ENCODE measurements around the gene SCFD2. TPM values are rescaled to one million over a fixed set of nuclear protein-coding genes. Genes with fewer than 3 reads are reported as not detected.

SCFD2 gene
- total RNA-seq, 1 experiment from 2014 or later = 8.4 TPM

DNA sequence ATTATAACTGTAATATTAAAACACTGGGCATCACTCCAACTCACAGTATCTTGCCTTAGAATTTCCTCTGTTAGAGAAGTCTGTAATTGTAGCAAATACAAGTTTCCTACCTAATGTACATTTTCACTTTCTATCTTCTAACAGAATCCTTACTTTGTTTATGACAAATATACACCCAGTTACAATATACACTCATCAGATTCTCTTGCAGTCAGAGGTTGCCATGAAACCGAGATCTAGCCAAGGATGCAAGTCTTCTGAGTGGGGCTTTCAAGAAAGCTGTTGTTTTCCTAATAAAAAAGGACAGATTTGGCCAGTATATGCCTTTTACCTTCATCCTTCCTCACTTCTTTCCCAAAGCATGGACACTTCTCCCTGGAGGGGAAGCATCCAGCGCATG, 228.9 kb downstream of the SCFD2 start:
- Histone ChIP-seq H3K27ac (ENCODE audit: low read depth, low read length, poor library complexity, severe bottlenecking) (no peak overlapping the region), H3K4me1 (ENCODE audit: insufficient read depth, low read length, poor library complexity, severe bottlenecking) (no peaks in the 10 kb centered on the region), H3K27me3 (replicated peaks; ENCODE audit: insufficient read depth, low read depth, low read length, poor library complexity) (no peaks in the 10 kb centered on the region), H3K9me3 (ENCODE audit: low read depth, low read length, poor library complexity, severe bottlenecking) (no peaks in the 10 kb centered on the region), H3K4me3 (ENCODE audit: low read depth, low read length, poor library complexity, severe bottlenecking) (no peak overlapping the region), H3K36me3 (ENCODE audit: insufficient read depth, low read length, poor library complexity, severe bottlenecking) (no peaks in the 10 kb centered on the region)
- intact Hi-C loops (cut with micrococcal nuclease; ENCODE audit: unreplicated experiment) = no loop called here
- DNase-seq (ENCODE audit: low spot score) = no peak
- ChIA-PET CTCF (no interaction called here), POLR2A (ENCODE audit: low non-redundant PET) (no interaction called here)
- BruUV-seq (replicated peaks) = no TSS peak
- TF ChIP-seq, protein P1, sequence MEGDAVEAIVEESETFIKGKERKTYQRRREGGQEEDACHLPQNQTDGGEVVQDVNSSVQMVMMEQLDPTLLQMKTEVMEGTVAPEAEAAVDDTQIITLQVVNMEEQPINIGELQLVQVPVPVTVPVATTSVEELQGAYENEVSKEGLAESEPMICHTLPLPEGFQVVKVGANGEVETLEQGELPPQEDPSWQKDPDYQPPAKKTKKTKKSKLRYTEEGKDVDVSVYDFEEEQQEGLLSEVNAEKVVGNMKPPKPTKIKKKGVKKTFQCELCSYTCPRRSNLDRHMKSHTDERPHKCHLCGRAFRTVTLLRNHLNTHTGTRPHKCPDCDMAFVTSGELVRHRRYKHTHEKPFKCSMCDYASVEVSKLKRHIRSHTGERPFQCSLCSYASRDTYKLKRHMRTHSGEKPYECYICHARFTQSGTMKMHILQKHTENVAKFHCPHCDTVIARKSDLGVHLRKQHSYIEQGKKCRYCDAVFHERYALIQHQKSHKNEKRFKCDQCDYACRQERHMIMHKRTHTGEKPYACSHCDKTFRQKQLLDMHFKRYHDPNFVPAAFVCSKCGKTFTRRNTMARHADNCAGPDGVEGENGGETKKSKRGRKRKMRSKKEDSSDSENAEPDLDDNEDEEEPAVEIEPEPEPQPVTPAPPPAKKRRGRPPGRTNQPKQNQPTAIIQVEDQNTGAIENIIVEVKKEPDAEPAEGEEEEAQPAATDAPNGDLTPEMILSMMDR (conservative IDR thresholded peaks at IDR 0.05; ENCODE audit: low read depth, low read length) = no peak
- no peak for TF ChIP-seq EZH2 (IDR thresholded peaks at IDR 0.05; ENCODE audit: borderline replicate concordance, low read depth, low read length, poor library complexity, severe bottlenecking)

DNA sequence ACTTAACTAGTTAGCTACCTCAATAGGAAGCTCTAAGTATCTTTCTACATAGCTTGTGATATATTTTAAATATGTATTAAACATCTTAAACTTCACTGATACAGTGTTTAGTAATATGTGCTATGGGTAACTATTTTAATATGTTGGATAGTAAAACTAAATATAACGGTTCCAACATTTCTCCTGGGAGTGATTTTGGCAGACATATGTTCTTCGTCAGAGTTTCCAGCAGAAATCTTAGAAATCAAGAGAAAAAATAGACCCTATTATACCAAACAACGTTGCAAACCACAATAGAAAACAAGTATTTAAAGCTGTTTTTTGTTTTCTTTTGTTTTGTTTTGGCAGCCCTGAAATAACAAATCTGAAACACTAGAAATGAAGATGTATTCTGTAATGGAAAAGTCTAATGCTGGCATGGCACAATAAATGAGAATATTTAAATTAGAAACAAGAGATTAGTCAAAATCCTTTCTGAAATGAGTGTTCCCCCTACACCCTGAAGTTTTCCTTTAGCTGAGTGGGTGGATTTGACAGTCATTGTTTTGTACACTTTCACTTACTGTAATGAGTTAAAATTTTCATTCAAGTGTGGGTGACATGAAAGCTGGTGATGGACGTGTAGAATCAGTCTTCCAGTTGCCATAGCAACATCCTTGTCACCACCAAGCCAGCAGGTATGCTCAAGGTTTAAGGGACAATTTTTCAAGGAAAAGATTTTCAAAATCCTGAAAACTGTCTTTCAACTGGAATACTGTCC, 233.5 kb downstream of the SCFD2 start:
- TF ChIP-seq, protein P1 (conservative IDR thresholded peaks at IDR 0.05; ENCODE audit: low read depth, low read length) = no peak
- TF ChIP-seq EZH2 (IDR thresholded peaks at IDR 0.05; ENCODE audit: borderline replicate concordance, low read depth, low read length, poor library complexity, severe bottlenecking) = no peak
- intact Hi-C loops (cut with micrococcal nuclease; ENCODE audit: unreplicated experiment) = no loop called here
- DNase-seq (ENCODE audit: low spot score) = no peak
- BruUV-seq (replicated peaks) = no TSS peak
- Histone ChIP-seq H3K27ac (ENCODE audit: low read depth, low read length, poor library complexity, severe bottlenecking) (no peak overlapping the region), H3K27me3 (replicated peaks; ENCODE audit: insufficient read depth, low read depth, low read length, poor library complexity) (no peaks in the 10 kb centered on the region), H3K9me3 (ENCODE audit: low read depth, low read length, poor library complexity, severe bottlenecking) (no peaks in the 10 kb centered on the region), H3K4me3 (ENCODE audit: low read depth, low read length, poor library complexity, severe bottlenecking) (no peak overlapping the region), H3K4me1 (ENCODE audit: insufficient read depth, low read length, poor library complexity, severe bottlenecking) (no peaks in the 10 kb centered on the region), H3K36me3 (ENCODE audit: insufficient read depth, low read length, poor library complexity, severe bottlenecking) (no peaks in the 10 kb centered on the region)
- ChIA-PET POLR2A (ENCODE audit: low non-redundant PET) (no interaction called here), CTCF (no interaction called here)

DNA sequence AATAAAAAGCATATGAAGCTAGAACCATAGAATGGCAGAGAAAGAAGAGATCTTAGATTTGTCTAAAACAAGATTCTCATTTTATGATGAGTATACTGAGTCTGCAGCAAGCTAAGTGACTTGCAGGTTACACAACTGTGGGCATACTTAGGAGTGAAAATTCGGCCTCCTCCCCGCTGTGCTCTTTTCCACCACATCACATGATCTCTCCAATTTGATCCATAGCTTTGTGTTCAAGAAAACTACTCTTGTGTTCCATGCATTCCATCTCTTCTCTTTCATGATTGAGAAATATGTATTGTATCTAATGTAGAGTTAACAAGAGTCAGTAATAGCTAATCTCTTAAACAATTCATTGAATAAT, 234.3 kb downstream of the SCFD2 start:
- ChIA-PET CTCF (no interaction called here), POLR2A (ENCODE audit: low non-redundant PET) (no interaction called here)
- Histone ChIP-seq H3K4me3 (ENCODE audit: low read depth, low read length, poor library complexity, severe bottlenecking) (no peak overlapping the region), H3K36me3 (ENCODE audit: insufficient read depth, low read length, poor library complexity, severe bottlenecking) (no peaks in the 10 kb centered on the region), H3K27ac (ENCODE audit: low read depth, low read length, poor library complexity, severe bottlenecking) (no peak overlapping the region), H3K4me1 (ENCODE audit: insufficient read depth, low read length, poor library complexity, severe bottlenecking) (no peaks in the 10 kb centered on the region), H3K27me3 (replicated peaks; ENCODE audit: insufficient read depth, low read depth, low read length, poor library complexity) (no peaks in the 10 kb centered on the region), H3K9me3 (ENCODE audit: low read depth, low read length, poor library complexity, severe bottlenecking) (no peaks in the 10 kb centered on the region)
- no TSS peak for BruUV-seq (replicated peaks)
- TF ChIP-seq, protein P1 (conservative IDR thresholded peaks at IDR 0.05; ENCODE audit: low read depth, low read length) = no peak
- TF ChIP-seq EZH2 (IDR thresholded peaks at IDR 0.05; ENCODE audit: borderline replicate concordance, low read depth, low read length, poor library complexity, severe bottlenecking) = no peak
- intact Hi-C loops (cut with micrococcal nuclease; ENCODE audit: unreplicated experiment) = no loop called here
- DNase-seq (ENCODE audit: low spot score) = no peak

Data from A673 (cell line).